Lower leg skin (tissue), 3 donors: Measurements from ENCODE around the gene GEMIN7.

Experiments
- POLR2A ChIP-seq, 2 donors: fragments of 450-650 bp; IDR thresholded peaks; one replicate each; pipeline ENCODE4 v1.6.1; 2016 to 2017; ENCODE audit warnings: antibody characterized with exemption in 2 of 2, mild to moderate bottlenecking in 1 of 2, moderate library complexity in 1 of 2
- TF ChIP-seq, protein P1 (sequence below), 3 donors: fragments of 450-650 bp; IDR thresholded peaks; one replicate each; pipeline ENCODE4 v1.5.1; 2016; ENCODE audit warnings: antibody characterized with exemption in 3 of 3, mild to moderate bottlenecking in 3 of 3, moderate library complexity in 2 of 3

DNA sequence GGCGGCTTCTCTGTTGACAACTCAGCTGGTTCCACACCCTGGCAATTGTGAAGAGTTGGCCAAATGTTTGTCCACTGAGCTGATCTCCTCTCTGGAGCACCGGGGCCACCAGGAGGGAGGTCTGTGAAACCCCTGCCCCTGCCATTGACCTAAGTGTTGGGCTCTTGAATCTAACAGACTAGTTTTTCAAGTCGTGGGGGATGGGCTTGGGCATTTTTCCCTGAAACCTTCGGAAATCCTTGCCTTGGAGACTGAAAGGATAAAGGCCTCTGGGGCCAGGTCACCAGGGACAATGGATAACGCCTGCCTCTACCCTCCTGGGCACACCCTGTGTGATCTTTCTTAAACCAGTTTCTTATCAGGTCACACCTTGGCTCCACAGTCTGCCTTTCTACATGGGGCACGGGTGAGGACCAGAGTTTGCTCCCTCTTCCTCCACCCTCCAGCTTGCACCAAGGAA is 881 bp downstream of the GEMIN7 start:
- TF ChIP-seq POLR2A (IDR thresholded peaks at IDR 0.05): no peak
- TF ChIP-seq, protein P1, sequence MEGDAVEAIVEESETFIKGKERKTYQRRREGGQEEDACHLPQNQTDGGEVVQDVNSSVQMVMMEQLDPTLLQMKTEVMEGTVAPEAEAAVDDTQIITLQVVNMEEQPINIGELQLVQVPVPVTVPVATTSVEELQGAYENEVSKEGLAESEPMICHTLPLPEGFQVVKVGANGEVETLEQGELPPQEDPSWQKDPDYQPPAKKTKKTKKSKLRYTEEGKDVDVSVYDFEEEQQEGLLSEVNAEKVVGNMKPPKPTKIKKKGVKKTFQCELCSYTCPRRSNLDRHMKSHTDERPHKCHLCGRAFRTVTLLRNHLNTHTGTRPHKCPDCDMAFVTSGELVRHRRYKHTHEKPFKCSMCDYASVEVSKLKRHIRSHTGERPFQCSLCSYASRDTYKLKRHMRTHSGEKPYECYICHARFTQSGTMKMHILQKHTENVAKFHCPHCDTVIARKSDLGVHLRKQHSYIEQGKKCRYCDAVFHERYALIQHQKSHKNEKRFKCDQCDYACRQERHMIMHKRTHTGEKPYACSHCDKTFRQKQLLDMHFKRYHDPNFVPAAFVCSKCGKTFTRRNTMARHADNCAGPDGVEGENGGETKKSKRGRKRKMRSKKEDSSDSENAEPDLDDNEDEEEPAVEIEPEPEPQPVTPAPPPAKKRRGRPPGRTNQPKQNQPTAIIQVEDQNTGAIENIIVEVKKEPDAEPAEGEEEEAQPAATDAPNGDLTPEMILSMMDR (IDR thresholded peaks at IDR 0.05): no peak
